Naive thymus-derived CD4-positive, alpha-beta T cell (primary cell): ENCODE results near the gene TMA7. TPM values are rescaled to one million over a fixed set of nuclear protein-coding genes. Genes with fewer than 3 reads are reported as not detected.
"Not testable (repeated sequence)": the region's sequence is repeated elsewhere in the genome, so short reads cannot be mapped to it uniquely, and the experiment has no call there.

Experiments
- ATAC-seq: fragments of 150-1000 bp; cut with Tn5 transposase; 2 replicates; pipeline ENCODE4 v1.10.0; 2021; ENCODE audit warnings: mild to moderate bottlenecking, moderate library complexity
- CTCF ChIA-PET: fragments of 350-600 bp; sonication (Branson Sonifier 250); formaldehyde crosslinking; loops from one replicate; lab custom pipeline; 2021; ENCODE audit warnings: antibody characterized with exemption; lab: Charles Lee
- POLR2A ChIA-PET: fragments of 350-600 bp; sonication (Branson Sonifier 250); formaldehyde crosslinking; loops from one replicate; lab custom pipeline; 2021; ENCODE audit warnings: antibody characterized with exemption, inconsistent platforms; lab: Charles Lee
- DNase-seq, 9 donors: peaks; one replicate each; pipeline versions ENCODE4 v3.0.0 to v3.0.0-alpha.2; 2020 to 2022; ENCODE audit warnings: mixed read lengths in 1 of 9
- H3K27ac ChIP-seq: one replicate; pipeline ENCODE4 v1.7.0; 2013; ENCODE audit warnings: mild to moderate bottlenecking, low read depth, low read length, moderate library complexity
- H3K27me3 ChIP-seq, 2 donors: one replicate each; pipeline ENCODE4 v1.7.0; 2013; ENCODE audit warnings: low read length in 2 of 2, mild to moderate bottlenecking in 2 of 2, moderate library complexity in 2 of 2; ENCODE audit not compliant: control insufficient read depth in 2 of 2, insufficient read depth in 2 of 2
- H3K36me3 ChIP-seq, 3 experiments: 1 replicate in 2 of 3; 2 replicates in 1 of 3; pipeline ENCODE4 v1.7.0; 2013; ENCODE audit warnings: low read length in 3 of 3, mild to moderate bottlenecking in 3 of 3, moderate library complexity in 1 of 3; ENCODE audit not compliant: insufficient read depth in 3 of 3, control insufficient read depth in 2 of 3
- H3K4me1 ChIP-seq, 2 donors: one replicate each; pipeline ENCODE4 v1.7.0; 2013; ENCODE audit warnings: low read length in 2 of 2, mild to moderate bottlenecking in 2 of 2, moderate library complexity in 1 of 2; ENCODE audit not compliant: control insufficient read depth in 2 of 2, insufficient read depth in 2 of 2
- H3K4me3 ChIP-seq: 2 replicates; pipeline ENCODE4 v1.7.0; 2013; ENCODE audit warnings: mild to moderate bottlenecking, low read length
- H3K9me3 ChIP-seq, 3 experiments: 1 replicate in 2 of 3; 2 replicates in 1 of 3; pipeline ENCODE4 v1.7.0; 2013; ENCODE audit warnings: low read length in 3 of 3; ENCODE audit not compliant: control insufficient read depth in 2 of 3
- H3K27ac Mint-ChIP-seq, 9 donors: one replicate each; pipeline ENCODE4 v1.8.0; 2020 to 2022; ENCODE audit warnings: mixed read lengths in 9 of 9, mild to moderate bottlenecking in 8 of 9, moderate library complexity in 5 of 9, inconsistent platforms in 2 of 9
- H3K27me3 Mint-ChIP-seq, 5 donors: one replicate each; pipeline ENCODE4 v1.8.0; 2021 to 2022; ENCODE audit warnings: mixed read lengths in 5 of 5, mild to moderate bottlenecking in 1 of 5
- H3K36me3 Mint-ChIP-seq, 5 donors: one replicate each; pipeline ENCODE4 v1.8.0; 2020 to 2022; ENCODE audit warnings: mixed read lengths in 5 of 5, mild to moderate bottlenecking in 3 of 5, inconsistent platforms in 1 of 5
- H3K4me1 Mint-ChIP-seq, 7 donors: one replicate each; pipeline ENCODE4 v1.8.0; 2020 to 2022; ENCODE audit warnings: mixed read lengths in 7 of 7, mild to moderate bottlenecking in 3 of 7, inconsistent platforms in 1 of 7
- H3K4me3 Mint-ChIP-seq, 10 donors: one replicate each; pipeline ENCODE4 v1.8.0; 2020 to 2022; ENCODE audit warnings: mild to moderate bottlenecking in 10 of 10, mixed read lengths in 10 of 10, moderate library complexity in 6 of 10, inconsistent platforms in 2 of 10
- H3K9me3 Mint-ChIP-seq, 11 donors: one replicate each; pipeline ENCODE4 v1.8.0; 2020 to 2022; ENCODE audit warnings: mixed read lengths in 11 of 11, mild to moderate bottlenecking in 4 of 11, inconsistent platforms in 1 of 11, moderate library complexity in 1 of 11
- intact Hi-C, 2 donors: fragments of 100-400 bp; cut with micrococcal nuclease; formaldehyde crosslinking; loops; one replicate each; pipeline ENCODE4 v1.15.1; 2023
- polyA plus RNA-seq, 2 donors: library from polyadenylated mRNA; unstranded; fragments of 300-500 nt; fragmentation: Illumina TruSeq; gene quantifications; one replicate each; pipeline ENCODE4 v1.2.3, GENCODE V29; 2021
- total RNA-seq, 6 experiments: library from RNA in 5 of 6; stranded (reverse) in 5 of 6; gene quantifications; 1 replicate in 5 of 6; 2 replicates in 1 of 6; pipeline ENCODE4 v1.2.3 and lab custom pipeline; 2021 to 2026

The TMA7 gene
- total and polyA plus RNA-seq, 7 experiments from 2014 or later, result 193 to 752 (median 269) TPM

- intact Hi-C loops, result not testable (repeated sequence)
These were observed 21.7 kb downstream of the TMA7 start for GRCh38 chr3:48461767-48462166.

DNA sequence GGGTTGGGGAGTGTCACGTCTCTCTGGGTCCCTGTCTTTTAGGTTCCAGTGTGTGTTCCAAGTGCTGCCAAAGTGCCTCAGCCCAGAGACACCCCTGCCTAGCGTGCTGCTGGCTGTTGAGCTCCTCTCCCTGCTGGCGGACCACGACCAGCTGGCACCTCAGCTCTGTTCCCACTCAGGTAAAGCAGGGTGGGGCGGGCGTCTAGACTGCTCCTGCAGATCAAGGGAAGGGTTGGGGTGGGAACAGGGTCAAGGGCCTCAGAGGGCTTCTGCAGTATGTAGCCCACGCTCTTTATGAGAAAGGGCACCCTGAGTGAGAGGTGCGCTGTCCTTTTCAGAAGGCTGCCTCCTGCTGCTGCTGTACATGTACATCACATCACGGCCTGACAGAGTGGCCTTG is 23.6 kb downstream of the TMA7 start:
- intact Hi-C loops, result no loop called here
- Mint-ChIP-seq H3K27me3 (no peaks in the 10 kb centered on the region), H3K4me3 (no peak overlapping the region), H3K4me1 (peaks cover 16 to 44% (median 38%) of the 10 kb centered on the region in 7 donors), H3K36me3 (peaks cover 0 to 30% (median 7%) of the 10 kb centered on the region in 5 donors), H3K27ac (peak overlapping the region in 1 of 9 donors; percentile 56), H3K9me3 (no peaks in the 10 kb centered on the region)
- DNase-seq (no peak), ATAC-seq (no peak)
- Histone ChIP-seq H3K4me1 (peaks cover 30 to 33% of the 10 kb centered on the region in 2 donors), H3K9me3 (no peaks in the 10 kb centered on the region), H3K27ac (no peak overlapping the region), H3K27me3 (no peaks in the 10 kb centered on the region), H3K4me3 (no peak overlapping the region), H3K36me3 (peaks cover 5 to 47% (median 10%) of the 10 kb centered on the region in 3 experiments)
- ChIA-PET POLR2A (interaction anchor here (0.5 to 1.6 kb wide), 6 partner anchors 9 to 40 kb away, joined by 3 to 5 read pairs (median 3); partner anchors contain the start of genes ATRIP and SHISA5), CTCF (interaction anchor here (1.2 to 1.7 kb wide), 3 partner anchors 10 to 84 kb away, joined by 3 to 9 read pairs (median 5); no protein-coding TSS in a partner anchor)

More at GRCh38 chr3:48461767-48462166, 21.7 kb downstream of the TMA7 start:
- H3K27ac ChIP-seq, H3K4me3 ChIP-seq, H3K9me3 Mint-ChIP-seq, H3K4me3 Mint-ChIP-seq, H3K27me3 ChIP-seq, H3K27me3 Mint-ChIP-seq, DNase-seq, ATAC-seq, POLR2A ChIA-PET, H3K9me3 ChIP-seq: not testable (repeated sequence)
- peaks cover 5 to 25% (median 20%) of the 10 kb centered on the region in 7 donors for H3K4me1 Mint-ChIP-seq
- H3K36me3 ChIP-seq, result peaks cover 0 to 42% (median 10%) of the 10 kb centered on the region in 3 experiments
- peak overlapping the region in 1 of 9 donors; percentile 8 for H3K27ac Mint-ChIP-seq
- peaks cover 0 to 17% (median 0%) of the 10 kb centered on the region in 5 donors for H3K36me3 Mint-ChIP-seq
- H3K4me1 ChIP-seq, result peaks cover 11 to 14% of the 10 kb centered on the region in 2 donors
- CTCF ChIA-PET, result interaction anchor here (1.2 to 2.1 kb wide), 2 partner anchors 26 to 45 kb away, joined by 4 to 7 read pairs; no protein-coding TSS in a partner anchor

DNA sequence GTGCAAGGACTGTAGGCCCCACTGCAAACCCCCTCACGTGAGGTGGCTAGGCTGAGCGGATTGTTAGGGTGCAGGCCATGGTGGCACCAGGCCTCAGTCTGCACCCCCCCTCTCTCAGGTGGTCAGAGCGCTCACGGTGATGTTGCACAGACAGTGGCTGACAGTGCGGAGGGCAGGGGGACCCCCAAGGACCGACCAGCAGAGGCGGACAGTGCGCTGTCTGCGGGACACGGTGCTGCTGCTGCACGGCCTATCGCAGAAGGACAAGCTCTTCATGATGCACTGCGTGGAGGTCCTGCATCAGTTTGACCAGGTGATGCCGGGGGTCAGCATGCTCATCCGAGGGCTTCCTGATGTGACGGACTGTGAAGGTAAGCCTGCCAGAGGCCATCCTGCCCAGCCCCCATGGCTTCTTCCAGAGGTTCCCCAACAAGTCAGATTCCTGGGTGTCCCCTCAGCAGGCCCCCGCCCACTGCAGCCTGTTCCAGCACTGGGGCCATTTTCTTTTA is 24.7 kb downstream of the TMA7 start:
- H3K4me1 ChIP-seq, result peaks cover 31 to 43% of the 10 kb centered on the region in 2 donors
- H3K27me3 ChIP-seq, result no peaks in the 10 kb centered on the region
- intact Hi-C loops, result loop anchor here in 1 of 2 donors (5.0 kb wide), 1 partner anchor 83 kb away; no protein-coding TSS in a partner anchor
- ChIA-PET POLR2A (interaction anchor here (0.6 to 2.5 kb wide), 4 partner anchors 19 to 27 kb away, joined by 3 to 13 read pairs (median 4); partner anchors contain the start of gene ATRIP), CTCF (interaction anchor here (0.8 to 2.2 kb wide), 4 partner anchors 9 to 29 kb away, joined by 3 to 11 read pairs (median 7); no protein-coding TSS in a partner anchor)
- Mint-ChIP-seq H3K9me3 (no peaks in the 10 kb centered on the region), H3K4me1 (peaks cover 22 to 55% (median 49%) of the 10 kb centered on the region in 7 donors), H3K27me3 (no peaks in the 10 kb centered on the region), H3K4me3 (peak overlapping the region in 6 of 10 donors; percentile 7 to 94 (median 90)), H3K36me3 (peaks cover 0 to 38% (median 7%) of the 10 kb centered on the region in 5 donors), H3K27ac (peak overlapping the region in 7 of 9 donors; percentile 89 to 99 (median 95))
- DNase-seq (no peak), ATAC-seq (no peak)
- H3K9me3 ChIP-seq, result no peaks in the 10 kb centered on the region
- H3K36me3 ChIP-seq, result peaks cover 5 to 47% (median 7%) of the 10 kb centered on the region in 3 experiments
- no peak overlapping the region for H3K4me3 ChIP-seq
- peak overlapping the region; percentile 95 for H3K27ac ChIP-seq

- Mint-ChIP-seq H3K36me3 (peaks cover 0 to 41% (median 10%) of the 10 kb centered on the region in 5 donors), H3K4me1 (peaks cover 26 to 59% (median 53%) of the 10 kb centered on the region in 7 donors)
These were observed 25.1 kb downstream of the TMA7 start for GRCh38 chr3:48465237-48465530.

GRCh38 chr3:48465531-48466378 is 25.7 kb downstream of the TMA7 start:
- intact Hi-C loops, result loop anchor here (1.0 to 5.0 kb wide), 7 partner anchors 14 to 83 kb away; partner anchors contain the start of genes ATRIP (in 1 of the 2), CCDC51 (in 1 of the 2) and TMA7 (in 1 of the 2)
- Mint-ChIP-seq H3K27me3 (no peaks in the 10 kb centered on the region), H3K9me3 (no peaks in the 10 kb centered on the region), H3K27ac (peak overlapping the region; percentile 89 to 99 (median 95)), H3K36me3 (peaks cover 0 to 41% (median 10%) of the 10 kb centered on the region in 5 donors), H3K4me1 (peaks cover 25 to 62% (median 57%) of the 10 kb centered on the region in 7 donors), H3K4me3 (peak overlapping the region; percentile 87 to 98 (median 91))
- DNase-seq (peak; percentile 64 to 84 (median 76)), ATAC-seq (peak; percentile 91)
- peak overlapping the region; percentile 87 for H3K4me3 ChIP-seq
- peaks cover 0 to 43% (median 5%) of the 10 kb centered on the region in 3 experiments for H3K36me3 ChIP-seq
- peak overlapping the region; percentile 95 for H3K27ac ChIP-seq
- no peaks in the 10 kb centered on the region for H3K9me3 ChIP-seq
- peaks cover 41 to 53% of the 10 kb centered on the region in 2 donors for H3K4me1 ChIP-seq
- ChIA-PET POLR2A (interaction anchor here (0.5 to 3.3 kb wide), 16 partner anchors 9 to 251 kb away, joined by 3 to 29 read pairs (median 6); partner anchors contain the start of genes ATRIP, CCDC51, IP6K2 and PFKFB4), CTCF (interaction anchor here (0.6 to 2.2 kb wide), 5 partner anchors 14 to 77 kb away, joined by 3 to 11 read pairs (median 5); no protein-coding TSS in a partner anchor)
- no peaks in the 10 kb centered on the region for H3K27me3 ChIP-seq

More at GRCh38 chr3:48465237-48465530, 25.1 kb downstream of the TMA7 start:
- no peak overlapping the region for H3K4me3 ChIP-seq
- peak overlapping the region; percentile 89 to 99 (median 95) for H3K27ac Mint-ChIP-seq
- H3K27ac ChIP-seq, result peak overlapping the region; percentile 95
- ChIA-PET CTCF (interaction anchor here (0.6 to 2.2 kb wide), 3 partner anchors 14 to 45 kb away, joined by 3 to 11 read pairs (median 6); no protein-coding TSS in a partner anchor), POLR2A (interaction anchor here (0.5 to 2.5 kb wide), 6 partner anchors 9 to 223 kb away, joined by 3 to 14 read pairs (median 4); partner anchors contain the start of gene ATRIP)
- peaks cover 3 to 47% (median 5%) of the 10 kb centered on the region in 3 experiments for H3K36me3 ChIP-seq
- no peaks in the 10 kb centered on the region for H3K27me3 ChIP-seq
- no peaks in the 10 kb centered on the region for H3K9me3 Mint-ChIP-seq
- no peaks in the 10 kb centered on the region for H3K27me3 Mint-ChIP-seq
- H3K4me1 ChIP-seq, result peaks cover 35 to 47% of the 10 kb centered on the region in 2 donors
- ATAC-seq (no peak), DNase-seq (no peak)
- H3K4me3 Mint-ChIP-seq, result peak overlapping the region; percentile 87 to 98 (median 91)
- H3K9me3 ChIP-seq, result no peaks in the 10 kb centered on the region
- intact Hi-C loops, result loop anchor here in 1 of 2 donors (5.0 kb wide), 1 partner anchor 82 kb away; no protein-coding TSS in a partner anchor
